HG02678 (cell line): ENCODE measurements around the gene TTLL7.
A peak's percentile ranks its signal among the peaks of the same experiment; 100 is the strongest.

Source experiments
- ATAC-seq: cut with Tn5 transposase; IDR thresholded peaks from one replicate; pipeline ENCODE4 v1.9.1; 2021; ENCODE audit warnings: mild to moderate bottlenecking, moderate library complexity; ENCODE audit not compliant: unreplicated experiment

Gene TTLL7, protein sequence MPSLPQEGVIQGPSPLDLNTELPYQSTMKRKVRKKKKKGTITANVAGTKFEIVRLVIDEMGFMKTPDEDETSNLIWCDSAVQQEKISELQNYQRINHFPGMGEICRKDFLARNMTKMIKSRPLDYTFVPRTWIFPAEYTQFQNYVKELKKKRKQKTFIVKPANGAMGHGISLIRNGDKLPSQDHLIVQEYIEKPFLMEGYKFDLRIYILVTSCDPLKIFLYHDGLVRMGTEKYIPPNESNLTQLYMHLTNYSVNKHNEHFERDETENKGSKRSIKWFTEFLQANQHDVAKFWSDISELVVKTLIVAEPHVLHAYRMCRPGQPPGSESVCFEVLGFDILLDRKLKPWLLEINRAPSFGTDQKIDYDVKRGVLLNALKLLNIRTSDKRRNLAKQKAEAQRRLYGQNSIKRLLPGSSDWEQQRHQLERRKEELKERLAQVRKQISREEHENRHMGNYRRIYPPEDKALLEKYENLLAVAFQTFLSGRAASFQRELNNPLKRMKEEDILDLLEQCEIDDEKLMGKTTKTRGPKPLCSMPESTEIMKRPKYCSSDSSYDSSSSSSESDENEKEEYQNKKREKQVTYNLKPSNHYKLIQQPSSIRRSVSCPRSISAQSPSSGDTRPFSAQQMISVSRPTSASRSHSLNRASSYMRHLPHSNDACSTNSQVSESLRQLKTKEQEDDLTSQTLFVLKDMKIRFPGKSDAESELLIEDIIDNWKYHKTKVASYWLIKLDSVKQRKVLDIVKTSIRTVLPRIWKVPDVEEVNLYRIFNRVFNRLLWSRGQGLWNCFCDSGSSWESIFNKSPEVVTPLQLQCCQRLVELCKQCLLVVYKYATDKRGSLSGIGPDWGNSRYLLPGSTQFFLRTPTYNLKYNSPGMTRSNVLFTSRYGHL

DNA sequence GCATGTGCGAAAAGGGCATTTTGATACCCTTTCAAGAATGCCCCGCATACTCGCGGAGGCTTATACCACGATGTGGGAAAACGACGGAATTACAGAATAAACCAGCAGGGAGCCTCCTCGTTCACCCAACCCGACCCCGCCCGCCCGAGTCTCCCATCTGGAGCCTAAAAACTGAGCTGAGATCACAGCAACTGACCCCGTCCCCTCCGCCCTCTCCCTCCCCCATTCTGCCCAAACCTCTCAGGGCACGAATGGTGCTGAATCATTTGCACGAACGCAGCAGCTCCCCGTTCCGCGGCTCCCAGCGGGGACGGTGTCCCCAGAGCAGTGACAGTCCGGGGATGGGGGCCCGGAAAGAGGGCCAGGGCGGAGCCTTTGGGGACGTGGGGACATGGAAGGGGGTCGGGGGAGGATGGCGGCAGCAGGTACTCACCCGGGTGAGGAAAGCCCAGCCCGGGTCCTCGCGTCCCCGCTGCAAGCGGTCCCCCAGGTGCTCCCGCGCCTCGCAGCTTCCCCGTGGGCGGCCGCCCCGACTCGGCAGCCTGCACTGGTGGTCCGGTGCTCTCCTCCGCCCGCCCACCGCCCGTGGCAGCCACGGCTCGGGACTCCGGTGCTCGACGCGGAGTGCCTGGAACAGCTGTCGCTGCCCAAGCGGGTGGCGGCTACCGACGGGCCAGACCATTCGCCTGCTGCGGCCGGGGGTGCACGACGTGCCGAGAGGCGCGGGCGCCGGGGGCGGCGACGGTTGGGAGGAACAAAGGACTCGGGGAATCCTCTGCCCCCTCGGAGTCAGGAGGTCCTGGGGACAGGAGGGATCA lies at the start of gene TTLL7:
TSS of gene TTLL7 (minus strand) at position 635 of the 818 bp plus-strand sequence. CDS start 46,921 bp downstream, outside the sequence.
- peak; percentile 84 for ATAC-seq

DNA sequence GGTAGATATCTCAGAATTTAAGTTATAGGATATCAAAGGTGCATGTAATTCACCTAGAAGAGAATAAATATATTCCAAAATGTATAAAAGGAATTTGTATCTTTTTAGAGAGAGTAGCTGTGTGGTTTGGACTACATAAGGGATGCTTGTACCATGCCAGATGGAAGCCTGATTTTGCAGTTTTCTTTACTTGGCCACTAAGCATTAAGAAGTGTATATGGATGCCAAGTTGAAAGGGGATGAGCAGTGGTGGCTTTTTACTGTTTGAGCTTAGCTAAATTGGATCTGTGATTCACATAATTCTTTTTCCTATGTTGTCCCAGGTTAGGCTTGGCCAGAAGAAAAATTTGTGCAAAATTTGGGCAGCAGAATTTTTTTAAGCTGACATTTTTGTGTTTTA lies 43.5 kb upstream of the TTLL7 start:
- ATAC-seq, result no peak

DNA sequence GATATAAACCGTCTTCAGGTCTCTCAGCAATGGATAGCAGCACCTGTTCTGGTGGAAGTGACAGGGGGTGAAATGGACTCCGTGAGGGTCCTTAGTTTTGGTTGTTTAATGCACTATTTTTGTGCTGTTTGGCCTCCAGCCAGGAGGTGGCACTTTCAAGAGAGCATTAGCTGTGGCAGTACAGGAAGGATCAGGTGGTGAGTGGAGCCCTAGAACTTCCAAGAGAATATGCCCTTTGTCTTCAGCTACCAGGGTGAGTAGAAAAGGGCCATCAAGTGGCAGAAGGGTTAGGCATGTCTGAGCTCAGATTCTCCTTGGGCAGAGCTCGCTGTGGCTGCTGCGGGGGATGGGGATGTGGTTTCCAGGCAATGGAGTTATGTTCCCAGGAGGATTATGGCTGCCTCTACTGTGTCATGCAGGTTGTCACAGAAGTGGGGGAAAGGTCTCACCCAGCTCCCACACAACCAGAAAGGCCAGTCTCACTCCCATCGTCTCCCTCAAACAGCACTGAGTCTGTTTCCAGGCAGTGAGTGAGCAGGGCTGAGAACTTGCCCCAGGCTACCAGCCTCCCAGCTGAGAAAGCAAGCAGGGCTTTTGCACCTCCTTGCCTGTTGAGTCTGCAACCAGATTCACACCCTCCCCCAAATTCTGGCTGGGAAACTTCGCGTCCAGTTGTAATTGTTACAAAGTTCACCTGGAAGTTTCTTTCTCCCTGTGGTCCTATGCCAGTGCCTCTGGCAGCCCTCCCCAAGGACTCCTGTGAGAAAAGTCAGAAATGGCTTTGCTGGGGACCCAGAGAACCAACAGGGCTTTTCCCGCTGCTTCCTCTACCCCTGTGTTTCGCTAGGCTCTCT lies 39.1 kb upstream of the TTLL7 start:
- ATAC-seq, result no peak

DNA sequence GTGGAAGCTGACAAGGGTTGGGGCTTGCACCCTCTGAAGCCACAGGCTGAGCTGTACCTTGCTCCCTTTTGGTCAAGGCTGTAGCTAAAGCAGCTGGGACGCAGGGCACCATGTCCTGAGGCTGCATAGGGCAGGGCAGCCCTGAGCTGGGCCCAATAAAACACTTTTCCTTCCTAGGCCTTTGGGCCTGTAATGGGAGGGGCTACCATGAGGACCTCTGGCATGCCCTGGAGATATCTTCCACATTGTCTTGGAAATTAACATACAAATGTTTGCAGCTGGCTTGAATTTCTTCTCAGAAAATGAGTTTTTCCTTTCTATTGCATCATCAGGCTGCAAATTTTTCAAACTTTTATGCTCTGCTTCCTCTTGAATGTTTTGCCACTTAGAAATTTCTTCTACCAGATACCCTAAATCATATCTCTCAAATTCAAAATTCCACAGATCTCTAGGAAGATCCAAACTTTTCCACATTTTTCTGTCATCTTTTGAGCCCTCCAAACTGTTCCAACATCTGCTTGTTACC lies 32.9 kb upstream of the TTLL7 start:
- no peak for ATAC-seq

DNA sequence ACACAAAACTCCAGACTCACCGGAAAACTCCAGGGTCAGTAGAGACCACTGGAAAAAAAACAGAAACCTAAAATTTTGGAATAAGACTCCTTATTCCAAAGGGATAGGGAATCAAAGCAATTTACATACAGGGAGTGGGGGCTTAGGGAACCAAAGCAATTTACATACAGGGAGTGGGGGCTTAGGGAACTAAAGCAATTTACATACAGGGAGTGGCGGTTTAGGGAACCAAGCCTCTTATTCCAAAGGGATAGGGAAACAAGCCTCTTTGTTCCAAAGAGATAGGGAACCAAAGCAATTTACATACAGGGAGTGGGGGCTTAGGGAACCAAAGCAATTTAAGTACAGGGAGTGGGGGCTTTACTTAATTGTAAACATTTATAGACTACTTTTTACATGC lies 28.4 kb upstream of the TTLL7 start:
- ATAC-seq, result no peak

DNA sequence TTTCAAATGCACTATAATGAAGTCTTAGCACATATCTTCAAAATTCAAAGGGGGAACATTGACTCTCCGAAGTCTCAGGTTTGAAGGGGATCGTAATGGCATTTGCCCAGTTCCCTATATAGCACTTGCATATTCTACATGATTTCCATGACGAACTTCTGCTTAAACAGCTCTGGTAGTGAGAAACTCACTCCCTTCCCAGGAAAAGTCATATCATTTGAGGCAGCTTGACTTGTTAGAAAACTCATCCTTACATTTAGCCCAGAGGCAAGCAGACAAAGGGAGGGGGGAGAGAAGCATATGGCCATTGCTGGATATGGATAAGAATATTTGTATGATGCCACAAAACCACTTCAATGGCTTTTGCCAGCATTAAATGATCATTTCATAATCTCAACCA lies 27.0 kb upstream of the TTLL7 start:
- ATAC-seq, result no peak

DNA sequence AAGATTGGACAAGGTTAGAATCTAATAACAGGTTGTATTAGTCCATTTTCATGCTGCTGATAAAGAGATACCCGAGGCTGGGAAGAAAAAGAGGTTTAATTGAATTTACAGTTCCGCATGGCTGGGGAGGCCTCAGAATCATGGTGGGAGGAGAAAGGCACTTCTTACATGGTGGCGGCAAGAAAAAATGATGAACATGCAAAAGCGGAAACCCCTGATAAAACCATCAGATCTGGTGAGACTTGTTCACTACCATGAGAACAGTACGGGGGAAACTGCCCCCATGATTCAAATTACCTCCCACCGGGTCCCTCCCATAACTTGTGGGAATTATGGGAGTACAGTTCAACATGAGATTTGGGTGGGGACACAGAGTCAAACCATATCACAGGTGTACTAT lies 22.9 kb upstream of the TTLL7 start:
- no peak for ATAC-seq

DNA sequence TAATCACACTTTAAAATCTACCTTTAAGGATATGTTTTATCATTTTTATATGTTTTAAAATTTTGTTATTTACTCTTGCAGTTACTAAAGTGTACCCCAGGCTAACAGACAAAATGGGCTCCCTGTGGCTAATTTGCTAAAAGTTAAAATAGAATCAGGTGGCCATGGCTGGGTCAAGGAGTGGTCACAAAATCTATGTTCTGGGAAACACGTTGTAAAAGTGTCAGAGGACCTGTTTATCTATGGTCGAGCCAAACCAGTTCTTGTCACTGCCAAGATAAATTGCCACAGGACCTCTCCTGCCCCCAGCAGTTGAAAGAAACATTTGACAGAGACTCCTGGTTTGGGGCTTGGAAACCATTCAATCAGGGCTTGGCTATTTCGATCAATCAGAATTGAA lies 21.2 kb upstream of the TTLL7 start:
- no peak for ATAC-seq

DNA sequence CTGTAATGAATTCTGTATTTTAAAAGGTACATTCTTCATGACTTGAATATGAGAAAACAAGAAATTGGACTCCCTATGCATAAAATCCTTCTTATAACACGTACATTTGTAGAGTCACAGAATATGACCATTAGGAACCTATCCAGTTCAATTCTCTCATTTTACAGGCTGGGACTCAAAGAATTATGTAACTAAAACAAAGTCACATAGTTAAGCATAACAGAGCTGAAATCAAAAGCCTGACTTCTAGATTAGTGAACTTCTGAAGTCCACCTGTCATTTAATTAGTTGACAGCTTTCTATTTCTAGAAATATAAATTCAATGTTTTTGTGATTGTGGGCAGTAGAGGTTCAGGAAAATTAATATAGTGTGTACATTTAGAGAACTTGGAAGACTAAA lies 20.3 kb upstream of the TTLL7 start:
- no peak for ATAC-seq

DNA sequence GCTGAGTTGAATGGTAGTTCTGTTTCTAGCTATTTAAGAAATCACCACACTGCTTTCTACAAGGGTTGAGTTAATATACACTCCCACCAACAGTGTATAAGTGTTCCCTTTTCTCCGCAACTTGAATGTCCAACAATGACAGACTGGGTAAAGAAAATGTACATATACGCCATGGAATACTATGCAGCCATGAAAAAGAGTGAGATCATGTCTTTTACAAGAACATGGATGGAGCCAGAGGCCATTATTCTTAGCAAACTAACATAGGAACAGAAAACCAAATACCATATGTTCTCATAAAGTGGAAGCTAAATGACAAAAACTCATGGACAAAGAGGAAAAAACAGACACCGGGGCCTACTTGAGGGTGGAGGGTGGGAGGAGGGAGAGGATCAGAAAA lies 14.8 kb upstream of the TTLL7 start:
- no peak for ATAC-seq

DNA sequence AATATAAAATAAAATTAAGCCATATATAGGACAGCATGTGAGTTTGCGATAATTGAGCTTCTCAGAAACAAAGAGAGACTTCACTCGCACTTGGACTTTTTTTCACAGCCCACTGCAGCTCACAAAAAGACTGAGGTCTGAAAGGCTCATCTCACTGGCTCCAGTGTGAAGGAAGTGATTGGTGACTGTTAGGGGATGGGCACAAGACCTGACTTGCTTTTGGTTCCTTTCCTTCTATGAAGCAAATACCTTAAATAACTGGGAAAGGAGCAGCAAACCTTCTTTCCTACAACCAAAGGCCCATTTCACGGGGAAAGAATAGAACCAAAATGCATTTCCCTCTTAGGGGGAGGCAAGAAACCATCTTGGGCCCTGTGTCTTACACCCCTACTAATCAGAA lies 13.1 kb upstream of the TTLL7 start:
- no peak for ATAC-seq

DNA sequence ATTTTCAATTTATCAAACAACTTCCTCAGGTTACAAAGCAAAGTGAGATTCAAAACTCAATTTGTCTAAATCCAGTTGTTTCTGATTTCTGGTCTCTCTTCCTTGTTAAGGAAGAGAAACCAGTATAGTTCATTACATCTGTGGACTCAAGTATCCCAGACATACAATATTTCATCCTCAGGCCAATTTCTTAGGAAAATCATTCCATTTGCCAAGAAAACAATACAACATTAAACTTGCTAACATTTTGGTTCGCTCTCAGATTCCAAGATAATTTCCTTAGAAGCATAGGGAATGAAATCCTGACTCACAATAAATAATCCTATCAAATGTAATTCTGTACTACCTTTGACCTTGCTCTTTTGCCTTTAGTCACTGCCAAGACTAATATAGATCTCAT lies 11.2 kb upstream of the TTLL7 start:
- ATAC-seq, result no peak

DNA sequence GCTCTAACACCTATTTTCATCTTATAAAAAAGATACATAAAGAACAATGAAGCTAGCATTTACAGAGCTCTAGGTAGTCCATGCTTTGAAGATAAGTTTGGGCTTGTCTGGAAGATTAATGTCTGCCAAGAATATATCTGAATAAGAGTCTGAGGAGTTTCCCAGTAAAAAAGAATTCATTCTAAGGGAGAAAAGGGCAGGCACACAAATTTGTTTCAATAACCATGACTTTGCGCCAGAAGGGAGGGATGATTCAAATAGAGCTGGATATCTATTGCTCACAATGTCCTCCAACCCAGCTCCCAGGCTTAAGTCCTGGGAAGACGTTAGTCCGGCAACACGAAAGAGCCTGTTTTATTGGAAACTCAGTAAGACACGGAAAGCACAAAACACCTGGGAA lies 9.7 kb upstream of the TTLL7 start:
- ATAC-seq, result no peak

DNA sequence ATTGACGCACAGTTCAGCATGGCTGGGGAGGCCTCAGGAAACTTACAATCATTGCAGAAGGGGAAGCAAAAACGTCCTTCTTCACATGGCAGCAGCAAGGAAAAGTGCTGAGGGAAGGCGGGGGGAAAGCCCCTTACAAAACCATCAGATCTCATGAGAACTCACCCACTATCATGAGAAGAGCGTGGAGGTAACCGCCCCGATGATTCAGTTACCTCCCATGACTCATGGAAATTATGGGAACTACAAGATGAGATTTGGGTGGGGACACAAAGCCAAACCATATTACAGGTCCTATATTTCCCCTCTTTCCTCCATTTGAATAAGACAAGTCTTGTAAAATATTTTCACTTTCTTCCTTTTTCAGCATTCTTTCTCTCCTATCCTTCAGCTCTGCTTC lies 7.7 kb upstream of the TTLL7 start:
- no peak for ATAC-seq

DNA sequence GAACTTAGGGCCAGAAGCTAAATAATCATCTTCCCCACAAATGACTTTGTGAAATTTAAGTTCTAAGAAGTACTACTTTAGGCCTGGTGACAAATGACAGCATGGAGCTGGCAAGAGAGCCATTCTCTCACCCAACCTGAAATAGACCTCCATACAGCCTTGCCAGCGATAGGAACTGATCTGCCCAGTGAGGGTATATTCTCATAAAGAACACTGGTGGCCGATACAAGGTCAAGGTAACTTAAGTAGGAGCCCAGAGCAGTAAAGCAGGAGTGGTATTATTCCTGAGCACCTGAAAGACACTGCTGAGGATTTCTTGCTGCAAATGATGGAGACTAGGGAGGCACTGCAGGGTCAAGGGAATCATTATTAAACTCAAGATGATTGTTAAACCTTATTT lies 2.6 kb upstream of the TTLL7 start:
- no peak for ATAC-seq

DNA sequence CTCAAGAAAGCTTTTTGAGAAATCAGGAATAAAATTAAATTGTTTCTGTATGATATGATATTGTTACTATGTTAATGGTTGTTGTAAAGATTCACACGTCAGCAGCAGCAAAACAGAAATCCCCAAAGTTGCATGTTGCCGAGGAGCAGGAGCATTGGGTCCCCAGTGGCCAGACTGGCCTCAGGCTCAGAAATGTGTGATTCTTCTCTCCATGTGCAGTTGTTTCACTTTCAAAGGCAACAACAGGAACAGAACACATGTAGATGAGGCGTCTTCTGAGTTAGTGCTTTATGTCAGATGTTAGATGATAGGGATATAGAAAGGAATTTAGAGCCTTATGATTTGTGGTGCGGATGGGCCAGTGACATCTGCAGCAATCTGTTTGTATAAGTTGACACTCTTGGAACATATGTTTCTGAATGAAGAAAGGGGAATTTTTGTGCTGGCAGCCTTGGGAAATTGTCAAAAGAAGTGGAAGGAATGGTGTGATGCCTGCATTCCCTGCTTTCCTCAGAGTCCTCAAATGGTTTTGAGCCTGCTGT lies 2.1 kb upstream of the TTLL7 start:
- ATAC-seq, result no peak

DNA sequence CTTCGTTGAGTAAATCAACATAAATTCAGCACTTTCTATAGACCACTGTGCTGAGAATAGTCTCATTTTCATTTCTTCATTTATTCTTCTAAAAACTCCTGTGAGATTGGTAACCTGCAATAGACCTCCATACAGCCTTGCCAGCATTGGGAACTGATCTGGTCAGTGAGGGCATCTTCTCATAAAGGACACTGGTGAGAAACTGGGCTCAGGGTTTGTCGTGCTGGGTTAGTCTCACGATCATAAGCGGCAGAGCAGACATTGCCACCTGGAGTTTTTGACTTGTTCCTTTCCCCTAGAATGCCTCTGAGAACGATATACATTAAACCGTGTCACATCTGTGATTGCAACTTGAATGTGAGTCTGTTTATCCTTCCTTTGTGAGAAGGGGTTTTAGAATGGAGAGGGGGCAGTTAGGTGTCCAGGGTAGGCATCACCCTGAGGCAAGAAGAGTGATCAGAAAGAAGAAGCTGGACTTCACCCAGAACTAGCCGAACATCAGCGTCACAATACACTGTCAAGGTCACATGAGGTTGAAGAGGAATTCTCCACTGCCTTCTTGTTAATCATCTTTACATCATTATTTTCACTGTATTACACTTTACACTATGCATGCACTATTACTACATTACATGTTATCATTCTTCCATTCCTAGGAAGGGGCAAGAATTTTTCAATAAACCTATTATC lies 1.4 kb upstream of the TTLL7 start:
- ATAC-seq, result no peak

DNA sequence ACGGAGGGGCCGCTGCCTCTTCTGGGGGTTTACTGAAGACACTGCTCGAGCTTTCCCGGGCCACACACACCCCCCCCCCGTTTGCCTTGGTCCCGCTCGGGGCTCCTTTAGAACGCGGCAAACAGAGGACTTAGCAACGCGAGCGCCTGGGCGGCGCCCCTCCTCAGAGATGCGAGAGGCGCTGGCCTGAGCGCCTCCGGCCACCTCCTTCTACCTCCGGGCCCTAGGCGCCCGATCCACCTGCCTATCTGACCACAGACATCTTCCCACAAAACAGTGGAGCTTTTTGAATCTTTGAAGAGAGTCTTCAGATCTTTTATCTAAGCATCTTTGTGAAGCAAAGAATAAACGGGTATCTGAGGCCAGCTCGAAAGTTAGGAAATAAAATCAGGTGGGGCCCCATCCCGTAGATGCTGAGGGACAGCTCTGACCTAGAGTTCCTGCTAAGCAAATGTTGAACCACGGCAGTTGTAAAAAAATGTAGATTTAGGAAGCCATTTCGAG lies 436 bp upstream of the TTLL7 start:
- ATAC-seq, result peak; percentile 84

DNA sequence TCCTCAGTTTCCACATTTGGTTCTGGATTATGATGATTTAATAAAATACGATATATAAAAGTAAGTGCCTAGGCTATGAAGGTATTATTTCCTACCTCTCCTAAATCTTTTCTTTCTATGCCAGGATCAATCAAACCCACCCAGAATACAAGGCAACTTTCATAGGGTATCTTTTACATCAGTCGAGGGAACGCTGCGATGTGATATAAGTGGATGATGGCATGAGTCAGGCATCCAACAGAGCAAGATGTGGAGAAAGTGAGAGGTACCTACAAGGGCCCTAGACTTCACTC lies 781 bp downstream of the TTLL7 start:
- ATAC-seq, result no peak
